IMR-90 (cell line): ENCODE data around the gene ST3GAL4. TPM values are rescaled to one million over a fixed set of nuclear protein-coding genes. Genes with fewer than 3 reads are reported as not detected.

Experiments
- ATAC-seq: fragments of 200-7000 bp; cut with Tn5 transposase; 2 replicates; pipeline ENCODE4 v1.9.1; 2020; ENCODE audit warnings: low read depth, mild to moderate bottlenecking, moderate library complexity
- BruUV-seq: library from RNA; stranded (reverse); fragments of 400-500 nt; replicated peaks from 2 replicates; lab custom pipeline; 2021; lab: Mats Ljungman, UMichigan
- CTCF ChIA-PET: fragments of 300-600 bp; formaldehyde crosslinking; extraction: SDS; loops from one replicate; lab custom pipeline; 2021; ENCODE audit warnings: antibody characterized with exemption; lab: Yijun Ruan, JAX
- POLR2A ChIA-PET: fragments of 300-600 bp; sonication (Branson Sonifier 250); formaldehyde crosslinking; loops from one replicate; lab custom pipeline; 2022; ENCODE audit warnings: antibody characterized with exemption; ENCODE audit not compliant: unreplicated experiment; lab: Charles Lee
- DNase-seq: peaks from one replicate; pipeline ENCODE4 v3.0.0; 2013
- H2AFZ ChIP-seq: replicated peaks from 2 replicates; pipeline ENCODE3; 2013; ENCODE audit warnings: low read length, mild to moderate bottlenecking; ENCODE audit not compliant: poor library complexity
- H2AK5ac ChIP-seq: 2 replicates; pipeline ENCODE4 v1.6.1; 2013; ENCODE audit warnings: low read depth, low read length, inconsistent platforms
- H2AK9ac ChIP-seq: replicated peaks from 2 replicates; pipeline ENCODE3; 2013; ENCODE audit warnings: mild to moderate bottlenecking, low read depth, low read length, moderate library complexity; ENCODE audit not compliant: poor library complexity
- H2BK120ac ChIP-seq: 2 replicates; pipeline ENCODE4 v1.6.1; 2013; ENCODE audit warnings: low read depth, low read length, inconsistent platforms
- H2BK15ac ChIP-seq: 3 replicates; pipeline ENCODE4 v1.6.1; 2013; ENCODE audit warnings: low read depth, low read length, inconsistent platforms
- H2BK20ac ChIP-seq: 2 replicates; pipeline ENCODE4 v1.6.1; 2013; ENCODE audit warnings: low read depth, mild to moderate bottlenecking, inconsistent platforms, low read length, moderate library complexity
- H2BK5ac ChIP-seq: 2 replicates; pipeline ENCODE4 v1.6.1; 2013; ENCODE audit warnings: mild to moderate bottlenecking, low read depth, low read length, inconsistent platforms; ENCODE audit not compliant: poor library complexity, severe bottlenecking
- H3K14ac ChIP-seq: replicated peaks from 2 replicates; pipeline ENCODE4 v1.6.1; 2013; ENCODE audit warnings: low read depth, low read length, inconsistent platforms
- H3K18ac ChIP-seq: 2 replicates; pipeline ENCODE4 v1.6.1; 2013; ENCODE audit warnings: low read depth, low read length, control low read depth
- H3K23ac ChIP-seq: 2 replicates; pipeline ENCODE4 v1.6.1; 2013; ENCODE audit warnings: low read depth, low read length, inconsistent platforms
- H3K27ac ChIP-seq: 2 replicates; pipeline ENCODE4 v1.5.1; 2013; ENCODE audit warnings: mild to moderate bottlenecking, control low read depth, low read length; ENCODE audit not compliant: insufficient read depth
- H3K27me3 ChIP-seq: 2 replicates; pipeline ENCODE4 v1.6.1; 2013; ENCODE audit warnings: low read length; ENCODE audit not compliant: control insufficient read depth, insufficient read depth
- H3K36me3 ChIP-seq: 2 replicates; pipeline ENCODE4 v1.6.1; 2013; ENCODE audit warnings: low read length, mixed read lengths; ENCODE audit not compliant: control insufficient read depth, insufficient read depth
- H3K4ac ChIP-seq: 2 replicates; pipeline ENCODE4 v1.6.1; 2013; ENCODE audit warnings: low read depth, low read length, inconsistent platforms
- H3K4me1 ChIP-seq: 2 replicates; pipeline ENCODE4 v1.6.1; 2013; ENCODE audit warnings: low read length, mixed read lengths; ENCODE audit not compliant: control insufficient read depth, insufficient read depth
- H3K4me2 ChIP-seq: 2 replicates; pipeline ENCODE4 v1.6.1; 2013; ENCODE audit warnings: low read depth, mild to moderate bottlenecking, control low read depth, low read length, moderate library complexity
- H3K4me3 ChIP-seq: 2 replicates; pipeline ENCODE4 v1.5.1; 2013; ENCODE audit warnings: low read depth, mild to moderate bottlenecking, control low read depth, low read length, moderate library complexity; ENCODE audit not compliant: insufficient read depth
- H3K56ac ChIP-seq: 2 replicates; pipeline ENCODE4 v1.6.1; 2013; ENCODE audit warnings: low read length, inconsistent platforms; ENCODE audit not compliant: insufficient read depth; ENCODE audit errors: extremely low read depth
- H3K79me1 ChIP-seq, 2 experiments: 2 replicates each; pipeline ENCODE4 v1.6.1; 2013; ENCODE audit warnings: low read length in 2 of 2, inconsistent platforms in 1 of 2, low read depth in 1 of 2
- H3K9ac ChIP-seq: 2 replicates; pipeline ENCODE4 v1.6.1; 2013; ENCODE audit warnings: low read depth, low read length, control low read depth
- H3K9me1 ChIP-seq: 2 replicates; pipeline ENCODE4 v1.6.1; 2013; ENCODE audit warnings: low read length, inconsistent platforms; ENCODE audit not compliant: insufficient read depth
- H3K9me3 ChIP-seq: 2 replicates; pipeline ENCODE4 v1.6.1; 2013; ENCODE audit warnings: low read length; ENCODE audit not compliant: control insufficient read depth, insufficient read depth
- H4K20me1 ChIP-seq: 2 replicates; pipeline ENCODE4 v1.6.1; 2013; ENCODE audit warnings: low read length, inconsistent platforms; ENCODE audit not compliant: insufficient read depth
- H4K5ac ChIP-seq: 2 replicates; pipeline ENCODE4 v1.6.1; 2013; ENCODE audit warnings: mild to moderate bottlenecking, low read depth, low read length, control low read depth
- H4K8ac ChIP-seq, 2 experiments: 2 replicates each; pipeline ENCODE4 v1.6.1; 2013; ENCODE audit warnings: low read depth in 2 of 2, low read length in 2 of 2, control low read depth in 1 of 2, inconsistent platforms in 1 of 2
- H4K91ac ChIP-seq: 2 replicates; pipeline ENCODE4 v1.6.1; 2013; ENCODE audit warnings: low read depth, low read length, inconsistent platforms; ENCODE audit not compliant: insufficient read depth
- CEBPB ChIP-seq: IDR thresholded peaks from 2 replicates; pipeline ENCODE4 v1.6.1; 2012; ENCODE audit warnings: low read depth, low read length, improper control_type of control experiment
- CHD1 ChIP-seq: IDR thresholded peaks from 2 replicates; pipeline ENCODE4 v1.6.1; 2012; ENCODE audit warnings: low read depth, low read length, improper control_type of control experiment
- MAFK ChIP-seq: IDR thresholded peaks from 2 replicates; pipeline ENCODE4 v1.6.1; 2012; ENCODE audit warnings: low read depth, low read length, improper control_type of control experiment
- NFE2L2 ChIP-seq: fragments of 150-350 bp; IDR thresholded peaks from 2 replicates; pipeline ENCODE4 v1.6.1; 2016; ENCODE audit warnings: low read depth, mild to moderate bottlenecking, low read length
- POLR2A ChIP-seq: IDR thresholded peaks from 2 replicates; pipeline ENCODE4 v1.6.1; 2012; ENCODE audit warnings: mild to moderate bottlenecking, low read depth, low read length
- RAD21 ChIP-seq: IDR thresholded peaks from 2 replicates; pipeline ENCODE4 v1.6.1; 2012; ENCODE audit warnings: low read length, improper control_type of control experiment
- RCOR1 ChIP-seq: IDR thresholded peaks from 2 replicates; pipeline ENCODE4 v1.6.1; 2012; ENCODE audit warnings: mild to moderate bottlenecking, low read length, improper control_type of control experiment; ENCODE audit not compliant: insufficient replicate concordance
- RFX5 ChIP-seq: IDR thresholded peaks from 2 replicates; pipeline ENCODE4 v1.8.0; 2012; ENCODE audit warnings: low read depth, mild to moderate bottlenecking, low read length, moderate library complexity
- WGBS, 2 experiments: methylation state at CpG; one replicate each; pipeline versions ENCODE4 v1.1.5 to v1.1.7; 2013; ENCODE audit warnings: missing lambda C conversion rate in 2 of 2; ENCODE audit not compliant: insufficient read length in 1 of 2; ENCODE audit errors: extremely low coverage in 2 of 2; 5-methylcytosine and 5-hydroxymethylcytosine counted together
- dilution Hi-C: fragments of 300-500 bp; cut with HindIII; formaldehyde crosslinking; loops from one replicate; pipeline ENCODE4 v1.14.3; 2018; ENCODE audit warnings: low sequenced_read_pairs; ENCODE audit not compliant: unreplicated experiment
- in situ Hi-C: fragments of 300-500 bp; cut with MboI; formaldehyde crosslinking; loops from 3 replicates; pipeline ENCODE4 v1.14.3; 2019; ENCODE audit warnings: low sequenced_read_pairs, inconsistent platforms, mixed read lengths
- intact Hi-C: fragments of 100-400 bp; cut with micrococcal nuclease; formaldehyde crosslinking; loops from 2 replicates; pipeline ENCODE4 v1.10.0; 2022
- polyA plus RNA-seq, 3 experiments: library from polyadenylated mRNA; depleted of rRNA; stranded (reverse); fragments of >200 nt; gene quantifications; 2 replicates each; pipeline ENCODE4 v1.2.3, GENCODE V29; 2012; ENCODE audit warnings: low replicate concordance in 1 of 3
- total RNA-seq: library from RNA; depleted of rRNA; stranded (reverse); fragments of >200 nt; gene quantifications from 2 replicates; pipeline ENCODE4 v1.2.3, GENCODE V29; 2012
- TF ChIP-seq, protein P1 (sequence below): fragments of 150-350 bp; IDR thresholded peaks from 2 replicates; pipeline ENCODE4 v1.6.1; 2016; ENCODE audit warnings: low read depth, mild to moderate bottlenecking, low read length, moderate library complexity, borderline replicate concordance
- TF ChIP-seq, protein P2 (sequence below): fragments of 150-350 bp; IDR thresholded peaks from 2 replicates; pipeline ENCODE4 v1.6.1; 2017; ENCODE audit warnings: mild to moderate bottlenecking, antibody characterized with exemption, low read length, low read depth
- TF ChIP-seq, protein P3 (sequence below): conservative IDR thresholded peaks from 2 replicates; pipeline ENCODE4 v1.5.1; 2012; ENCODE audit warnings: mild to moderate bottlenecking, low read depth, low read length, improper control_type of control experiment

ST3GAL4 gene
- total and polyA plus RNA-seq, 2 of the 4 experiments (the other 2 are of a cell fraction): 17.0 to 19.7 TPM

DNA sequence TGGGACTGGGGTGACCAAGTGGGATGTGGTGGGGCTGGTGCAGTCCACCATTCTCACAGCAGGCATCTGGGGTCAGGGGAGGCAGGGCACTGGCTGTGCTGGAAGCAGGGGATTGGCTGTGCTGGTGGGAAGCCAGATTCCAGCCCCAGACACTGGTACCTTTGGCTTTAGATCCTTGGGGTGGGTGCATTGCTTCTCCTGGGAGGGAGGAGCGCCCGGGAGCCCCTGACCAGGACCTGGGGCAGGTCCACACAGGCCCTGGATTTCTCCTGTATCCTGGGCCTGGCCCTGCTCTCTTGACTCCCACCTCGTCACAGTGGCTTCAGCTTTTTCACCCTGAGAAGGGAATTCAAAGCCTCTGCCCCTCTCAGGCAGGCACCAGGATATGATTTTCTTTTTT, 38.5 kb downstream of the ST3GAL4 start:
- Histone ChIP-seq H3K4ac (no peak overlapping the region), H3K9me1 (no peaks in the 10 kb centered on the region), H2BK15ac (no peak overlapping the region), H4K5ac (no peak overlapping the region), H3K14ac (no peak overlapping the region), H2BK120ac (no peak overlapping the region), H3K56ac (no peak overlapping the region), H3K79me1 (peaks cover 8 to 21% of the 10 kb centered on the region in 2 experiments), H3K18ac (no peak overlapping the region), H3K27me3 (no peaks in the 10 kb centered on the region), H2BK20ac (no peak overlapping the region), H3K4me2 (no peak overlapping the region), H3K9me3 (no peaks in the 10 kb centered on the region), H4K20me1 (no peaks in the 10 kb centered on the region), H2AFZ (no peak overlapping the region), H3K4me3 (no peak overlapping the region), H4K91ac (no peak overlapping the region), H2AK9ac (no peak overlapping the region), H3K27ac (no peak overlapping the region), H2BK5ac (no peak overlapping the region), H3K4me1 (peaks cover 5% of the 10 kb centered on the region; the same call in 1 of the 2 replicates), H4K8ac (no peak overlapping the region), H3K36me3 (no peaks in the 10 kb centered on the region), H3K23ac (no peak overlapping the region), H3K9ac (no peak overlapping the region), H2AK5ac (no peak overlapping the region)
- ChIA-PET POLR2A (interaction anchor here (0.6 kb wide), 1 partner anchor 23 kb away, joined by 3 read pairs; no protein-coding TSS in a partner anchor), CTCF (no interaction called here)
- DNase-seq (no peak), ATAC-seq (no peak)
- dilution Hi-C loops: no loop called here
- TF ChIP-seq RAD21 (no peak), RCOR1 (no peak), POLR2A (no peak), MAFK (no peak), RFX5 (no peak), NFE2L2 (no peak), CEBPB (no peak), CHD1 (no peak)
- TF ChIP-seq, protein P1, sequence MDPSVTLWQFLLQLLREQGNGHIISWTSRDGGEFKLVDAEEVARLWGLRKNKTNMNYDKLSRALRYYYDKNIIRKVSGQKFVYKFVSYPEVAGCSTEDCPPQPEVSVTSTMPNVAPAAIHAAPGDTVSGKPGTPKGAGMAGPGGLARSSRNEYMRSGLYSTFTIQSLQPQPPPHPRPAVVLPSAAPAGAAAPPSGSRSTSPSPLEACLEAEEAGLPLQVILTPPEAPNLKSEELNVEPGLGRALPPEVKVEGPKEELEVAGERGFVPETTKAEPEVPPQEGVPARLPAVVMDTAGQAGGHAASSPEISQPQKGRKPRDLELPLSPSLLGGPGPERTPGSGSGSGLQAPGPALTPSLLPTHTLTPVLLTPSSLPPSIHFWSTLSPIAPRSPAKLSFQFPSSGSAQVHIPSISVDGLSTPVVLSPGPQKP: no peak
- TF ChIP-seq, protein P2, sequence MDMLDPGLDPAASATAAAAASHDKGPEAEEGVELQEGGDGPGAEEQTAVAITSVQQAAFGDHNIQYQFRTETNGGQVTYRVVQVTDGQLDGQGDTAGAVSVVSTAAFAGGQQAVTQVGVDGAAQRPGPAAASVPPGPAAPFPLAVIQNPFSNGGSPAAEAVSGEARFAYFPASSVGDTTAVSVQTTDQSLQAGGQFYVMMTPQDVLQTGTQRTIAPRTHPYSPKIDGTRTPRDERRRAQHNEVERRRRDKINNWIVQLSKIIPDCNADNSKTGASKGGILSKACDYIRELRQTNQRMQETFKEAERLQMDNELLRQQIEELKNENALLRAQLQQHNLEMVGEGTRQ: no peak
- TF ChIP-seq, protein P3, sequence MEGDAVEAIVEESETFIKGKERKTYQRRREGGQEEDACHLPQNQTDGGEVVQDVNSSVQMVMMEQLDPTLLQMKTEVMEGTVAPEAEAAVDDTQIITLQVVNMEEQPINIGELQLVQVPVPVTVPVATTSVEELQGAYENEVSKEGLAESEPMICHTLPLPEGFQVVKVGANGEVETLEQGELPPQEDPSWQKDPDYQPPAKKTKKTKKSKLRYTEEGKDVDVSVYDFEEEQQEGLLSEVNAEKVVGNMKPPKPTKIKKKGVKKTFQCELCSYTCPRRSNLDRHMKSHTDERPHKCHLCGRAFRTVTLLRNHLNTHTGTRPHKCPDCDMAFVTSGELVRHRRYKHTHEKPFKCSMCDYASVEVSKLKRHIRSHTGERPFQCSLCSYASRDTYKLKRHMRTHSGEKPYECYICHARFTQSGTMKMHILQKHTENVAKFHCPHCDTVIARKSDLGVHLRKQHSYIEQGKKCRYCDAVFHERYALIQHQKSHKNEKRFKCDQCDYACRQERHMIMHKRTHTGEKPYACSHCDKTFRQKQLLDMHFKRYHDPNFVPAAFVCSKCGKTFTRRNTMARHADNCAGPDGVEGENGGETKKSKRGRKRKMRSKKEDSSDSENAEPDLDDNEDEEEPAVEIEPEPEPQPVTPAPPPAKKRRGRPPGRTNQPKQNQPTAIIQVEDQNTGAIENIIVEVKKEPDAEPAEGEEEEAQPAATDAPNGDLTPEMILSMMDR: no peak
- WGBS, 2 experiments: no CpG with 5 or more reads among the region's 3 CpGs
- in situ Hi-C loops: no loop called here
- intact Hi-C loops: no loop called here
- no TSS peak for BruUV-seq
